HEK293 (cell line): Measurements from ENCODE around the gene FAM76A.

Experiments used
- BCL11A ChIP-seq: fragments of 450-650 bp; formaldehyde crosslinking; IDR thresholded peaks from 2 replicates; pipeline ENCODE4 v1.5.1; 2016; ENCODE audit warnings: low read depth, missing biosample characterization, missing genetic modification characterization
- HOXA7 ChIP-seq: sonication (generic); formaldehyde crosslinking; IDR thresholded peaks from 2 replicates; pipeline ENCODE4 v1.8.1; 2022; ENCODE audit warnings: missing genetic modification reagents, borderline replicate concordance
- KLF16 ChIP-seq: fragments of 450-650 bp; formaldehyde crosslinking; IDR thresholded peaks from 2 replicates; pipeline ENCODE4 v1.5.1; 2017; ENCODE audit warnings: missing biosample characterization, missing genetic modification characterization
- OSR2 ChIP-seq: fragments of 450-650 bp; formaldehyde crosslinking; IDR thresholded peaks from 2 replicates; pipeline ENCODE4 v1.5.1; 2016; ENCODE audit warnings: missing biosample characterization, missing genetic modification characterization
- REST ChIP-seq: fragments of 450-650 bp; formaldehyde crosslinking; IDR thresholded peaks from 2 replicates; pipeline ENCODE4 v1.5.1; 2016; ENCODE audit warnings: missing biosample characterization, missing genetic modification characterization
- ZBTB21 ChIP-seq: fragments of 450-650 bp; formaldehyde crosslinking; IDR thresholded peaks from 2 replicates; pipeline ENCODE4 v1.5.1; 2017; ENCODE audit warnings: missing biosample characterization, missing genetic modification characterization
- ZBTB8A ChIP-seq: fragments of 450-650 bp; formaldehyde crosslinking; IDR thresholded peaks from 2 replicates; pipeline ENCODE4 v1.5.1; 2016; ENCODE audit warnings: missing biosample characterization, missing genetic modification characterization
- ZNF121 ChIP-seq: fragments of 450-650 bp; formaldehyde crosslinking; IDR thresholded peaks from 2 replicates; pipeline ENCODE4 v1.5.1; 2016; ENCODE audit warnings: missing biosample characterization, missing genetic modification characterization
- ZNF248 ChIP-seq: fragments of 450-650 bp; formaldehyde crosslinking; IDR thresholded peaks from 2 replicates; pipeline ENCODE4 v1.5.1; 2017; ENCODE audit warnings: missing biosample characterization, missing genetic modification characterization
- ZNF510 ChIP-seq: fragments of 450-650 bp; formaldehyde crosslinking; IDR thresholded peaks from 2 replicates; pipeline ENCODE4 v1.5.1; 2018; ENCODE audit warnings: mild to moderate bottlenecking, missing genetic modification characterization, missing biosample characterization; ENCODE audit not compliant: insufficient replicate concordance
- ZNF704 ChIP-seq: fragments of 450-650 bp; formaldehyde crosslinking; IDR thresholded peaks from 2 replicates; pipeline ENCODE4 v1.5.1; 2016; ENCODE audit warnings: missing biosample characterization, missing genetic modification characterization
- ZNF776 ChIP-seq: fragments of 450-650 bp; formaldehyde crosslinking; IDR thresholded peaks from 2 replicates; pipeline ENCODE4 v1.5.0; 2017; ENCODE audit warnings: missing biosample characterization, missing genetic modification characterization, borderline replicate concordance
- ZNF830 ChIP-seq: fragments of 450-650 bp; IDR thresholded peaks from 2 replicates; pipeline ENCODE4 v1.5.0; 2018; ENCODE audit warnings: missing biosample characterization, missing genetic modification characterization, low read depth, mild to moderate bottlenecking, moderate library complexity
- TF ChIP-seq, protein P1 (sequence below): fragments of 450-650 bp; formaldehyde crosslinking; IDR thresholded peaks from 2 replicates; pipeline ENCODE4 v1.5.1; 2017; ENCODE audit warnings: missing biosample characterization, missing genetic modification characterization

GRCh38 chr1:27804791-27805190 lies 79.0 kb downstream of the FAM76A start:
- no peak for TF ChIP-seq ZNF121
- no peak for TF ChIP-seq BCL11A (tag by site-specific recombination)
- TF ChIP-seq ZBTB21 (tag by site-specific recombination), result no peak
- TF ChIP-seq ZNF248, result no peak
- no peak for TF ChIP-seq ZNF776 (tag by site-specific recombination)
- no peak for TF ChIP-seq ZNF704 (tag by site-specific recombination)
- TF ChIP-seq, protein P1, sequence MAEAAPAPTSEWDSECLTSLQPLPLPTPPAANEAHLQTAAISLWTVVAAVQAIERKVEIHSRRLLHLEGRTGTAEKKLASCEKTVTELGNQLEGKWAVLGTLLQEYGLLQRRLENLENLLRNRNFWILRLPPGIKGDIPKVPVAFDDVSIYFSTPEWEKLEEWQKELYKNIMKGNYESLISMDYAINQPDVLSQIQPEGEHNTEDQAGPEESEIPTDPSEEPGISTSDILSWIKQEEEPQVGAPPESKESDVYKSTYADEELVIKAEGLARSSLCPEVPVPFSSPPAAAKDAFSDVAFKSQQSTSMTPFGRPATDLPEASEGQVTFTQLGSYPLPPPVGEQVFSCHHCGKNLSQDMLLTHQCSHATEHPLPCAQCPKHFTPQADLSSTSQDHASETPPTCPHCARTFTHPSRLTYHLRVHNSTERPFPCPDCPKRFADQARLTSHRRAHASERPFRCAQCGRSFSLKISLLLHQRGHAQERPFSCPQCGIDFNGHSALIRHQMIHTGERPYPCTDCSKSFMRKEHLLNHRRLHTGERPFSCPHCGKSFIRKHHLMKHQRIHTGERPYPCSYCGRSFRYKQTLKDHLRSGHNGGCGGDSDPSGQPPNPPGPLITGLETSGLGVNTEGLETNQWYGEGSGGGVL (tag by site-specific recombination), result no peak
- TF ChIP-seq HOXA7 (CRISPR knock-in tag), result no peak
- no peak for TF ChIP-seq KLF16 (tag by site-specific recombination)
- TF ChIP-seq ZBTB8A (tag by site-specific recombination), result no peak
- no peak for TF ChIP-seq OSR2 (tag by site-specific recombination)
- no peak for TF ChIP-seq ZNF510 (tag by site-specific recombination)
- TF ChIP-seq REST, result no peak
- TF ChIP-seq ZNF830 (tag by site-specific recombination), result no peak
